Measurements from ENCODE around the gene SPCS1. TPM values are rescaled to one million over a fixed set of nuclear protein-coding genes. Genes with fewer than 3 reads are reported as not detected.

Gene SPCS1
- total RNA-seq (46.0 and 49.0 TPM in 2 replicates), polyA plus RNA-seq (134 and 151 TPM in 2 replicates), polyA minus RNA-seq (ENCODE audit: low replicate concordance) (44.4 and 51.3 TPM in 2 replicates)
- polyA plus RNA-seq (2012), result 179 and 184 TPM in 2 replicates

- Histone ChIP-seq H3K27ac (ENCODE audit: insufficient read depth, low read length) (peak within 1 kb of the TSS; percentile 93), H3K79me2 (ENCODE audit: control insufficient read depth, insufficient read depth, low read length) (peaks cover 57% of the 10 kb centered on the region), H3K36me3 (ENCODE audit: control insufficient read depth, insufficient read depth, low read length) (no peaks in the 10 kb centered on the region), H3K9ac (ENCODE audit: insufficient read depth, low read length) (peak within 1 kb of the TSS; percentile 86), H3K4me2 (ENCODE audit: extremely low read depth, insufficient read depth, low read length) (peak within 1 kb of the TSS; percentile 79), H3K27me3 (ENCODE audit: control insufficient read depth, insufficient read depth, low read length) (no peaks in the 10 kb centered on the region), H3K9me3 (ENCODE audit: control insufficient read depth, insufficient read depth, low read depth, low read length) (no peaks in the 10 kb centered on the region), H2AFZ (ENCODE audit: low read length) (peak within 1 kb of the TSS; percentile 82), H3K4me3 (replicated peaks in 1 of 4; ENCODE audit: control extremely low read depth in 1 of 4, insufficient read depth in 1 of 4, low read depth in 3 of 4, low read length in 4 of 4) (peak within 1 kb of the TSS; percentile 50 to 100 (median 92)), H4K20me1 (ENCODE audit: control insufficient read depth, extremely low read depth, insufficient read depth, low read length) (no peaks in the 10 kb centered on the region), H3K4me1 (ENCODE audit: control insufficient read depth, extremely low read depth, insufficient read depth, low read length) (peaks cover 5% of the 10 kb centered on the region)
- DNase-seq (ENCODE audit: low read depth in 2 of 2), result peak; percentile 84 to 86
- TF ChIP-seq CTCF (conservative IDR thresholded peaks at IDR 0.05 in 1 of 2, IDR thresholded peaks at IDR 0.05 in 1 of 2; ENCODE audit: low read depth in 1 of 2, low read length in 2 of 2) (no peak), EZH2 (IDR thresholded peaks at IDR 0.05; ENCODE audit: low read length, missing control alignments) (no peak)
Measured at GRCh38 chr3:52705688-52706686, at the start of gene SPCS1, which contains the start of gene GLT8D1. TSS of gene SPCS1 (plus strand) at chr3:52706106. CDS start at chr3:52706247, 141 bp downstream. TSS of gene GLT8D1 (minus strand) at chr3:52705791. CDS start at chr3:52700460, 5,331 bp downstream.

GRCh38 chr3:52660046-52660445, 45.9 kb upstream of the SPCS1 start:
- TF ChIP-seq EZH2 (IDR thresholded peaks at IDR 0.05; ENCODE audit: low read length, missing control alignments) (no peak), CTCF (conservative IDR thresholded peaks at IDR 0.05 in 1 of 2, IDR thresholded peaks at IDR 0.05 in 1 of 2; ENCODE audit: low read depth in 1 of 2, low read length in 2 of 2) (no peak)
- peaks cover 5% of the 10 kb centered on the region for H3K36me3 ChIP-seq (ENCODE audit: control insufficient read depth, insufficient read depth, low read length)

GRCh38 chr3:52663098-52663497, 42.8 kb upstream of the SPCS1 start:
- H2AFZ ChIP-seq (ENCODE audit: low read length), result no peak overlapping the region
- H3K79me2 ChIP-seq (ENCODE audit: control insufficient read depth, insufficient read depth, low read length), result peaks cover 2% of the 10 kb centered on the region
- TF ChIP-seq CTCF (conservative IDR thresholded peaks at IDR 0.05 in 1 of 2, IDR thresholded peaks at IDR 0.05 in 1 of 2; ENCODE audit: low read depth in 1 of 2, low read length in 2 of 2) (no peak), EZH2 (IDR thresholded peaks at IDR 0.05; ENCODE audit: low read length, missing control alignments) (no peak)
- H3K4me3 ChIP-seq (replicated peaks in 1 of 4; ENCODE audit: control extremely low read depth in 1 of 4, insufficient read depth in 1 of 4, low read depth in 3 of 4, low read length in 4 of 4), result no peak overlapping the region
- H3K4me1 ChIP-seq (ENCODE audit: control insufficient read depth, extremely low read depth, insufficient read depth, low read length), result no peaks in the 10 kb centered on the region
- H3K9ac ChIP-seq (ENCODE audit: insufficient read depth, low read length), result no peak overlapping the region
- no peak overlapping the region for H3K4me2 ChIP-seq (ENCODE audit: extremely low read depth, insufficient read depth, low read length)
- H3K27me3 ChIP-seq (ENCODE audit: control insufficient read depth, insufficient read depth, low read length), result no peaks in the 10 kb centered on the region
- H3K27ac ChIP-seq (ENCODE audit: insufficient read depth, low read length), result no peak overlapping the region
- H4K20me1 ChIP-seq (ENCODE audit: control insufficient read depth, extremely low read depth, insufficient read depth, low read length), result no peaks in the 10 kb centered on the region
- H3K9me3 ChIP-seq (ENCODE audit: control insufficient read depth, insufficient read depth, low read depth, low read length), result no peaks in the 10 kb centered on the region
- DNase-seq (ENCODE audit: low read depth in 2 of 2), result no peak
- H3K36me3 ChIP-seq (ENCODE audit: control insufficient read depth, insufficient read depth, low read length), result peaks cover 7% of the 10 kb centered on the region

More at GRCh38 chr3:52660046-52660445, 45.9 kb upstream of the SPCS1 start:
- H3K4me1 ChIP-seq (ENCODE audit: control insufficient read depth, extremely low read depth, insufficient read depth, low read length), result no peaks in the 10 kb centered on the region
- no peaks in the 10 kb centered on the region for H3K9me3 ChIP-seq (ENCODE audit: control insufficient read depth, insufficient read depth, low read depth, low read length)
- DNase-seq (ENCODE audit: low read depth in 2 of 2), result no peak
- no peak overlapping the region for H3K4me2 ChIP-seq (ENCODE audit: extremely low read depth, insufficient read depth, low read length)
- H3K79me2 ChIP-seq (ENCODE audit: control insufficient read depth, insufficient read depth, low read length), result no peaks in the 10 kb centered on the region
- no peak overlapping the region for H3K27ac ChIP-seq (ENCODE audit: insufficient read depth, low read length)
- no peak overlapping the region for H2AFZ ChIP-seq (ENCODE audit: low read length)
- H4K20me1 ChIP-seq (ENCODE audit: control insufficient read depth, extremely low read depth, insufficient read depth, low read length), result no peaks in the 10 kb centered on the region
- H3K9ac ChIP-seq (ENCODE audit: insufficient read depth, low read length), result no peak overlapping the region
- no peak overlapping the region for H3K4me3 ChIP-seq (replicated peaks in 1 of 4; ENCODE audit: control extremely low read depth in 1 of 4, insufficient read depth in 1 of 4, low read depth in 3 of 4, low read length in 4 of 4)
- no peaks in the 10 kb centered on the region for H3K27me3 ChIP-seq (ENCODE audit: control insufficient read depth, insufficient read depth, low read length)
